ENCODE data around the gene ERCC8. TPM values are rescaled to one million over a fixed set of nuclear protein-coding genes. Genes with fewer than 3 reads are reported as not detected.

ERCC8 gene
- total and polyA plus RNA-seq, 2 of the 13 experiments (the other 11 are each of a cell fraction or from before 2014, with no cell fraction given) = 24.4 to 35.2 TPM

DNA sequence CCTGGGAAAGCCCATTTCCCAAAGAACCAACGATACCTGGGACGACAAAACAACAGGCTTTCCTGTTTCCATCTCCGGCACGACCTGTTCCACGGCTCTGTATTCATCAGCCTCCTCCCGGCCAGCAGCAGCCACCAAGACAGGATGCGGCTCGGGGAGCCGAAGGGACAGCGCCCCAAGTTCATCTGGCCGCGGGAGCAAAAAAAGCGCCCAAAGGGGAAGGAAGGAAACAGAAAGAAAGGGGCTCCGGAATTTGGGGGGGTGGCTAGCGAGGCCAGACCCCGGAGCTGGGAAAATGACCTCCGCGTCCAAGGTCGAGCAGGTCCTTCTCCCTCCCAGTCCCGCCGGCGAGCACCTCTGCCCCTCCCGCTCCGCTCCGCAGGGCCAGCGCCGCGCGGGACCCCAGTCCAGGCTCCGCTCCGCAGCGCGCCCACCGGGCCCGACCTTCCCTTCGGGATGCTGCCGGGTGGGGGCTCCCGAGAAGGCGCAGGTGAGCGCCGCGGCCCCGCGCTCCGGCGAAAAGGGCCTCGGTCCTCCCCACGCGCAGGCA lies 101.4 kb downstream of the ERCC8 start (continued):
- TF ChIP-seq CAMTA2 (CRISPR knock-in tag; IDR thresholded peaks at IDR 0.05; ENCODE audit: borderline replicate concordance) (no peak), KMT2B (CRISPR knock-in tag; IDR thresholded peaks at IDR 0.05) (0 out of 2 replicates have a peak, but pooled peaks have one; percentile 4), FOXA3 (CRISPR knock-in tag; IDR thresholded peaks at IDR 0.05) (no peak), ETV5 (CRISPR knock-in tag; IDR thresholded peaks at IDR 0.05; ENCODE audit: borderline replicate concordance) (no peak), FOXP1 (IDR thresholded peaks at IDR 0.05) (no peak), FOXP1 (CRISPR knock-in tag; IDR thresholded peaks at IDR 0.05) (no peak), GLI4 (CRISPR knock-in tag; IDR thresholded peaks at IDR 0.05; ENCODE audit: borderline replicate concordance) (no peak), PHB2 (IDR thresholded peaks at IDR 0.05; ENCODE audit: partially characterized antibody) (no peak)

DNA sequence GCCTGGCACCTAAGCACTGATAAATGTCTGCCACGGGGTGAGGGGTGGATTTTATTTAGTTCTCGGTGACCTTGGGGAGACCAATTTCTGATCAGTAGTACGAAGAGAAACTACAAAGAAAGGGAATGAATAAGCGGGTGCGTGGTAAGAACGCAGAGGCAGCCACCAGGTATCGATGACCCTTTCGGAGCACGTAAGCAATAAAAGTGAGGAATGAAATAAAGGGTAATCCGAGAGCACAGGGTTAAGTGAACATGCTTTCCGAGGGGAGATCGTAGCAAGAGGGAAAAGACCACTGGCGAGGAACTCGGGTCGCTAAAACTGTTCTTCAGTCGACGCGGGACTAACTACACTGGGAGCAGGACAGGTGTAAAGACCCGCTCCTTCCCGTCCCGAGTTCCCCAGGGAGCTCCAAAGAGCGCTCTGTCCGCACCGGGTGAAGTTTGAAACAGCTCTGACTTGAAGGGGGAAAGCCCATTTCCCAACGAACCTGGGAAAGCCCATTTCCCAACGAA lies 101.9 kb downstream of the ERCC8 start:
- FAIRE-seq = no peak
- Histone ChIP-seq H3K4me1 (ENCODE audit: insufficient read depth, low read length) (peaks cover 8% of the 10 kb centered on the region), H3K9me3 (ENCODE audit: low read length) (no peaks in the 10 kb centered on the region), H3K27me3 (ENCODE audit: control insufficient read depth in 1 of 2, insufficient read depth in 2 of 2, low read length in 2 of 2) (peaks cover 2 to 13% of the 10 kb centered on the region in 2 experiments), H3K27ac (ENCODE audit: extremely low read length, insufficient read depth, low read length) (no peak overlapping the region), H3K79me2 (ENCODE audit: insufficient read depth, low read length) (no peaks in the 10 kb centered on the region), H3K36me3 (replicated peaks in 1 of 2; ENCODE audit: control insufficient read depth in 1 of 2, insufficient read depth in 2 of 2, low read length in 2 of 2) (no peaks in the 10 kb centered on the region), H3K4me2 (ENCODE audit: low read depth, low read length) (peak overlapping the region; percentile 99), H4K20me1 (ENCODE audit: insufficient read depth, low read length) (no peaks in the 10 kb centered on the region), H3K4me3 (replicated peaks in 1 of 3; ENCODE audit: insufficient read depth in 1 of 3, low read depth in 2 of 3, low read length in 3 of 3) (peak overlapping the region; percentile 85 to 89 (median 87)), H3K9ac (ENCODE audit: insufficient read depth, low read depth, low read length) (peak overlapping the region; percentile 71; the same call in 1 of the 2 replicates), H2AFZ (ENCODE audit: low read length) (peak overlapping the region; percentile 76)
- TF ChIP-seq RBM22 (optimal IDR thresholded peaks at IDR 0.05; ENCODE audit: low read length) (no peak), ZNF121 (CRISPR knock-in tag; IDR thresholded peaks at IDR 0.05) (0 out of 2 replicates have a peak, but pooled peaks have one; percentile 20), HDAC1 (CRISPR knock-in tag; IDR thresholded peaks at IDR 0.05) (peak; percentile 15; the same call in 1 of the 2 replicates)
- TF ChIP-seq, protein P1, sequence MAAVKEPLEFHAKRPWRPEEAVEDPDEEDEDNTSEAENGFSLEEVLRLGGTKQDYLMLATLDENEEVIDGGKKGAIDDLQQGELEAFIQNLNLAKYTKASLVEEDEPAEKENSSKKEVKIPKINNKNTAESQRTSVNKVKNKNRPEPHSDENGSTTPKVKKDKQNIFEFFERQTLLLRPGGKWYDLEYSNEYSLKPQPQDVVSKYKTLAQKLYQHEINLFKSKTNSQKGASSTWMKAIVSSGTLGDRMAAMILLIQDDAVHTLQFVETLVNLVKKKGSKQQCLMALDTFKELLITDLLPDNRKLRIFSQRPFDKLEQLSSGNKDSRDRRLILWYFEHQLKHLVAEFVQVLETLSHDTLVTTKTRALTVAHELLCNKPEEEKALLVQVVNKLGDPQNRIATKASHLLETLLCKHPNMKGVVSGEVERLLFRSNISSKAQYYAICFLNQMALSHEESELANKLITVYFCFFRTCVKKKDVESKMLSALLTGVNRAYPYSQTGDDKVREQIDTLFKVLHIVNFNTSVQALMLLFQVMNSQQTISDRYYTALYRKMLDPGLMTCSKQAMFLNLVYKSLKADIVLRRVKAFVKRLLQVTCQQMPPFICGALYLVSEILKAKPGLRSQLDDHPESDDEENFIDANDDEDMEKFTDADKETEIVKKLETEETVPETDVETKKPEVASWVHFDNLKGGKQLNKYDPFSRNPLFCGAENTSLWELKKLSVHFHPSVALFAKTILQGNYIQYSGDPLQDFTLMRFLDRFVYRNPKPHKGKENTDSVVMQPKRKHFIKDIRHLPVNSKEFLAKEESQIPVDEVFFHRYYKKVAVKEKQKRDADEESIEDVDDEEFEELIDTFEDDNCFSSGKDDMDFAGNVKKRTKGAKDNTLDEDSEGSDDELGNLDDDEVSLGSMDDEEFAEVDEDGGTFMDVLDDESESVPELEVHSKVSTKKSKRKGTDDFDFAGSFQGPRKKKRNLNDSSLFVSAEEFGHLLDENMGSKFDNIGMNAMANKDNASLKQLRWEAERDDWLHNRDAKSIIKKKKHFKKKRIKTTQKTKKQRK (IDR thresholded peaks at IDR 0.05; ENCODE audit: low read length) = no peak
- WGBS (ENCODE audit: low lambda C conversion rate) = 63% methylated on average over 19 of the region's 26 CpGs
- DNase-seq (ENCODE audit: low spot score) = no peak
- in situ Hi-C loops (cut with HindIII; ENCODE audit: extremely low pct_ligation_motif_present, low pct_unique_long_range_greater_than_20kb) = no loop called here
- peak; percentile 48 for ATAC-seq
- ChIA-PET POLR2A (interaction anchor here (2.8 kb wide), 1 partner anchor 143 kb away, joined by 8 read pairs; the partner anchor contains the start of gene DEPDC1B), CTCF (ENCODE audit: low intra/inter-chr PET ratio, low total read pairs) (no interaction called here)
- no TSS peak for BruUV-seq (replicated peaks)
- intact Hi-C loops (cut with micrococcal nuclease; ENCODE audit: unreplicated experiment) = loop anchor here (5.0 kb wide), 2 partner anchors 146 to 166 kb away; no protein-coding TSS in a partner anchor
